GM18502 (cell line): ENCODE data around the gene RNF112.
"Not testable (repeated sequence)": the region's sequence is repeated elsewhere in the genome, so short reads cannot be mapped to it uniquely, and the experiment has no call there.

Experiments used
- ATAC-seq: cut with Tn5 transposase; IDR thresholded peaks from one replicate; pipeline ENCODE4 v1.9.1; 2021; ENCODE audit warnings: mild to moderate bottlenecking; ENCODE audit not compliant: unreplicated experiment, poor library complexity

The RNF112 gene

GRCh38 chr17:19412510-19412909 lies 1.5 kb downstream of the RNF112 start:
- no peak for ATAC-seq

GRCh38 chr17:19412984-19413383 lies 2.0 kb downstream of the RNF112 start:
- ATAC-seq, result no peak

- no peak for ATAC-seq
Measured at GRCh38 chr17:19413761-19414160, 2.7 kb downstream of the RNF112 start.

- ATAC-seq, result no peak
Measured at GRCh38 chr17:19414396-19415280, 3.6 kb downstream of the RNF112 start.

- ATAC-seq, result no peak
Measured at GRCh38 chr17:19415311-19415710, 4.3 kb downstream of the RNF112 start.

GRCh38 chr17:19415806-19416775 lies 5.1 kb downstream of the RNF112 start:
- ATAC-seq, result no peak

- ATAC-seq, result no peak
Measured at GRCh38 chr17:19417611-19418010, 6.6 kb downstream of the RNF112 start.

GRCh38 chr17:19418251-19418992 lies 7.4 kb downstream of the RNF112 start:
- ATAC-seq, result no peak

GRCh38 chr17:19421219-19421618 lies 10.2 kb downstream of the RNF112 start:
- no peak for ATAC-seq

- no peak for ATAC-seq
Measured at GRCh38 chr17:19421926-19422325, 10.9 kb downstream of the RNF112 start.

- ATAC-seq, result no peak
Measured at GRCh38 chr17:19424934-19425868, 14.2 kb downstream of the RNF112 start.

GRCh38 chr17:19426631-19427030 lies 15.6 kb downstream of the RNF112 start:
- ATAC-seq, result no peak

GRCh38 chr17:19431691-19432090 lies 20.7 kb downstream of the RNF112 start:
- no peak for ATAC-seq

- no peak for ATAC-seq
Measured at GRCh38 chr17:19433255-19433654, 22.2 kb downstream of the RNF112 start.

- no peak for ATAC-seq
Measured at GRCh38 chr17:19433727-19434340, 22.8 kb downstream of the RNF112 start.

- no peak for ATAC-seq
Measured at GRCh38 chr17:19440421-19440820, 29.4 kb downstream of the RNF112 start.

- not testable (repeated sequence) for ATAC-seq
Measured at GRCh38 chr17:19441288-19441687, 30.3 kb downstream of the RNF112 start.

- no peak for ATAC-seq
Measured at GRCh38 chr17:19442731-19443130, 31.7 kb downstream of the RNF112 start.

GRCh38 chr17:19443148-19443547 lies 32.1 kb downstream of the RNF112 start:
- ATAC-seq, result no peak
